ENCODE results near the gene VKORC1.

VKORC1 gene

GRCh38 chr16:31114468-31114867, 19.9 kb upstream of the VKORC1 start:
- H3K27ac ChIP-seq (ENCODE audit: poor library complexity, severe bottlenecking): peak overlapping the region; percentile 36
- peaks cover 42% of the 10 kb centered on the region for H3K36me3 ChIP-seq (ENCODE audit: low read depth)
- no peaks in the 10 kb centered on the region for H3K9me3 ChIP-seq (ENCODE audit: severe bottlenecking)
- no peak for TF ChIP-seq CTCF (IDR thresholded peaks at IDR 0.05; ENCODE audit: poor library complexity, severe bottlenecking)
- ATAC-seq (ENCODE audit: low read depth): no peak
- DNase-seq (ENCODE audit: low spot score): no peak
- no peaks in the 10 kb centered on the region for H3K27me3 ChIP-seq (ENCODE audit: insufficient read depth, poor library complexity, severe bottlenecking)
- H3K4me3 ChIP-seq (ENCODE audit: severe bottlenecking): no peak overlapping the region
- peaks cover 9% of the 10 kb centered on the region for H3K4me1 ChIP-seq (ENCODE audit: insufficient read depth, poor library complexity, severe bottlenecking)

GRCh38 chr16:31113121-31114120, 18.8 kb upstream of the VKORC1 start:
- Histone ChIP-seq H3K4me1 (ENCODE audit: insufficient read depth, poor library complexity, severe bottlenecking) (no peaks in the 10 kb centered on the region), H3K9me3 (ENCODE audit: severe bottlenecking) (no peaks in the 10 kb centered on the region), H3K4me3 (ENCODE audit: severe bottlenecking) (no peak overlapping the region), H3K27me3 (ENCODE audit: insufficient read depth, poor library complexity, severe bottlenecking) (no peaks in the 10 kb centered on the region), H3K27ac (ENCODE audit: poor library complexity, severe bottlenecking) (peak overlapping the region; percentile 36), H3K36me3 (ENCODE audit: low read depth) (peaks cover 38% of the 10 kb centered on the region)
- ATAC-seq (ENCODE audit: low read depth): no peak
- DNase-seq (ENCODE audit: low spot score): no peak
- TF ChIP-seq CTCF (IDR thresholded peaks at IDR 0.05; ENCODE audit: poor library complexity, severe bottlenecking): no peak

GRCh38 chr16:31112711-31113110, 18.1 kb upstream of the VKORC1 start:
- ATAC-seq (ENCODE audit: low read depth) (no peak), DNase-seq (ENCODE audit: low spot score) (no peak)
- Histone ChIP-seq H3K36me3 (ENCODE audit: low read depth) (peaks cover 38% of the 10 kb centered on the region), H3K9me3 (ENCODE audit: severe bottlenecking) (no peaks in the 10 kb centered on the region), H3K4me1 (ENCODE audit: insufficient read depth, poor library complexity, severe bottlenecking) (no peaks in the 10 kb centered on the region), H3K27ac (ENCODE audit: poor library complexity, severe bottlenecking) (peak overlapping the region; percentile 36), H3K27me3 (ENCODE audit: insufficient read depth, poor library complexity, severe bottlenecking) (no peaks in the 10 kb centered on the region), H3K4me3 (ENCODE audit: severe bottlenecking) (no peak overlapping the region)
- no peak for TF ChIP-seq CTCF (IDR thresholded peaks at IDR 0.05; ENCODE audit: poor library complexity, severe bottlenecking)

GRCh38 chr16:31111881-31112466, 17.4 kb upstream of the VKORC1 start:
- no peak for ATAC-seq (ENCODE audit: low read depth)

More at GRCh38 chr16:31111881-31112466, 17.4 kb upstream of the VKORC1 start:
- no peak for TF ChIP-seq CTCF (IDR thresholded peaks at IDR 0.05; ENCODE audit: poor library complexity, severe bottlenecking)
- no peaks in the 10 kb centered on the region for H3K9me3 ChIP-seq (ENCODE audit: severe bottlenecking)
- no peak overlapping the region for H3K4me3 ChIP-seq (ENCODE audit: severe bottlenecking)
- H3K27ac ChIP-seq (ENCODE audit: poor library complexity, severe bottlenecking): no peak overlapping the region
- peak; percentile 56 for DNase-seq (ENCODE audit: low spot score)
- H3K27me3 ChIP-seq (ENCODE audit: insufficient read depth, poor library complexity, severe bottlenecking): no peaks in the 10 kb centered on the region
- H3K4me1 ChIP-seq (ENCODE audit: insufficient read depth, poor library complexity, severe bottlenecking): no peaks in the 10 kb centered on the region
- H3K36me3 ChIP-seq (ENCODE audit: low read depth): peaks cover 38% of the 10 kb centered on the region
